CD14-positive monocyte (primary cell): Measurements from ENCODE around the gene DUSP6. TPM values are rescaled to one million over a fixed set of nuclear protein-coding genes. Genes with fewer than 3 reads are reported as not detected.
A peak's percentile ranks its signal among the peaks of the same experiment; 100 is the strongest.

Experiments used
- DNase-seq, 3 donors: peaks; one replicate each; pipeline ENCODE4 v3.0.0-alpha.2; 2011 to 2022
- H2AFZ ChIP-seq: 2 replicates; pipeline ENCODE4 v1.6.0; 2012; ENCODE audit warnings: mild to moderate bottlenecking, low read depth, low read length, inconsistent platforms; ENCODE audit not compliant: insufficient read depth, poor library complexity, severe bottlenecking
- H3K27ac ChIP-seq, 2 donors: 1 replicate in 1 of 2; 2 replicates in 1 of 2; pipeline ENCODE4 v1.5.1; 2012 to 2013; ENCODE audit warnings: low read length in 2 of 2, control low read depth in 1 of 2, inconsistent platforms in 1 of 2, low read depth in 1 of 2, mild to moderate bottlenecking in 1 of 2
- H3K27me3 ChIP-seq, 2 donors: one replicate each; pipeline versions ENCODE4 v1.6.0 to v1.6.1; 2011 to 2013; ENCODE audit warnings: low read length in 2 of 2; ENCODE audit not compliant: control insufficient read depth in 2 of 2, insufficient read depth in 2 of 2
- H3K36me3 ChIP-seq, 2 donors: replicated peaks in 1 of 2; 1 replicate in 1 of 2; 2 replicates in 1 of 2; pipeline versions ENCODE4 v1.5.1 to v1.6.1; 2012 to 2013; ENCODE audit warnings: low read length in 2 of 2, control low read depth in 1 of 2, inconsistent platforms in 1 of 2, mild to moderate bottlenecking in 1 of 2; ENCODE audit not compliant: insufficient read depth in 2 of 2, control insufficient read depth in 1 of 2
- H3K4me1 ChIP-seq, 2 donors: 1 replicate in 1 of 2; 2 replicates in 1 of 2; pipeline versions ENCODE4 v1.5.1 to v1.6.1; 2012 to 2013; ENCODE audit warnings: low read length in 2 of 2, control low read depth in 1 of 2, inconsistent platforms in 1 of 2, mild to moderate bottlenecking in 1 of 2, moderate library complexity in 1 of 2; ENCODE audit not compliant: insufficient read depth in 2 of 2, control insufficient read depth in 1 of 2
- H3K4me2 ChIP-seq: replicated peaks from 2 replicates; pipeline ENCODE3; 2012; ENCODE audit warnings: low read length, moderate library complexity, mild to moderate bottlenecking; ENCODE audit not compliant: poor library complexity, severe bottlenecking; ENCODE audit errors: extremely low read depth
- H3K4me3 ChIP-seq, 3 experiments: fragments of 200-600 bp in 1 of 3; sonication (generic) in 1 of 3; replicated peaks in 1 of 3; 1 replicate in 2 of 3; 2 replicates in 1 of 3; pipeline ENCODE4 v1.5.1; 2011 to 2013; ENCODE audit warnings: low read length in 3 of 3, mild to moderate bottlenecking in 3 of 3, control low read depth in 2 of 3, low read depth in 2 of 3, inconsistent platforms in 1 of 3, moderate library complexity in 1 of 3
- H3K79me2 ChIP-seq: 2 replicates; pipeline ENCODE4 v1.6.0; 2012; ENCODE audit warnings: mild to moderate bottlenecking, control low read depth, inconsistent platforms, low read length, moderate library complexity; ENCODE audit not compliant: insufficient read depth
- H3K9ac ChIP-seq: 2 replicates; pipeline ENCODE4 v1.6.0; 2017; ENCODE audit warnings: low read length, mild to moderate bottlenecking; ENCODE audit not compliant: insufficient read depth, poor library complexity, severe bottlenecking
- H3K9me3 ChIP-seq, 2 donors: replicated peaks in 1 of 2; 1 replicate in 1 of 2; 2 replicates in 1 of 2; pipeline versions ENCODE4 v1.5.1 to v1.6.1; 2012 to 2013; ENCODE audit warnings: low read length in 2 of 2, control low read depth in 1 of 2; ENCODE audit not compliant: control insufficient read depth in 1 of 2, insufficient read depth in 1 of 2
- H4K20me1 ChIP-seq: 2 replicates; pipeline ENCODE4 v1.6.0; 2012; ENCODE audit warnings: mild to moderate bottlenecking, low read length, control low read depth, moderate library complexity; ENCODE audit not compliant: insufficient read depth
- H3K27ac Mint-ChIP-seq, 7 donors: one replicate each; pipeline ENCODE4 v1.8.0; 2020; ENCODE audit warnings: mild to moderate bottlenecking in 7 of 7, mixed read lengths in 7 of 7, moderate library complexity in 6 of 7, inconsistent platforms in 2 of 7
- H3K27me3 Mint-ChIP-seq, 3 donors: one replicate each; pipeline ENCODE4 v1.8.0; 2021 to 2022; ENCODE audit warnings: low read depth in 3 of 3, mild to moderate bottlenecking in 3 of 3, mixed read lengths in 3 of 3, moderate library complexity in 3 of 3, inconsistent platforms in 1 of 3
- H3K36me3 Mint-ChIP-seq, 2 donors: one replicate each; pipeline ENCODE4 v1.8.0; 2020; ENCODE audit warnings: mixed read lengths in 2 of 2, inconsistent platforms in 1 of 2, mild to moderate bottlenecking in 1 of 2
- H3K4me1 Mint-ChIP-seq: one replicate; pipeline ENCODE4 v1.8.0; 2020; ENCODE audit warnings: mild to moderate bottlenecking, mixed read lengths
- H3K4me3 Mint-ChIP-seq, 2 donors: one replicate each; pipeline ENCODE4 v1.8.0; 2020; ENCODE audit warnings: mild to moderate bottlenecking in 2 of 2, mixed read lengths in 2 of 2, moderate library complexity in 1 of 2
- H3K9me3 Mint-ChIP-seq, 7 donors: one replicate each; pipeline ENCODE4 v1.8.0; 2020 to 2022; ENCODE audit warnings: mixed read lengths in 7 of 7, mild to moderate bottlenecking in 6 of 7, moderate library complexity in 6 of 7, inconsistent platforms in 2 of 7
- WGBS: methylation state at CpG from one replicate; pipeline ENCODE4 v1.1.5; 2013; ENCODE audit warnings: missing lambda C conversion rate; ENCODE audit not compliant: insufficient coverage; 5-methylcytosine and 5-hydroxymethylcytosine counted together
- intact Hi-C, 2 donors: fragments of 100-400 bp; cut with micrococcal nuclease; formaldehyde crosslinking; loops; one replicate each; pipeline versions ENCODE4 v1.15.0 to v1.15.1; 2023
- polyA plus RNA-seq, 3 donors: library from polyadenylated mRNA; depleted of rRNA in 1 of 3; unstranded in 2 of 3; stranded (reverse) in 1 of 3; fragments of 300-500 nt in 2 of 3; fragments of >200 nt in 1 of 3; fragmentation: Illumina TruSeq in 2 of 3; gene quantifications; 1 replicate in 2 of 3; 2 replicates in 1 of 3; pipeline ENCODE4 v1.2.3, GENCODE V29; 2012 to 2021
- TF ChIP-seq, protein P1 (sequence below): fragments of 200-600 bp; IDR thresholded peaks from one replicate; pipeline ENCODE4 v1.8.0; 2022; ENCODE audit warnings: antibody characterized with exemption, mild to moderate bottlenecking

The DUSP6 gene
- polyA plus RNA-seq, 3 donors = 195 to 880 (median 653) TPM

DNA sequence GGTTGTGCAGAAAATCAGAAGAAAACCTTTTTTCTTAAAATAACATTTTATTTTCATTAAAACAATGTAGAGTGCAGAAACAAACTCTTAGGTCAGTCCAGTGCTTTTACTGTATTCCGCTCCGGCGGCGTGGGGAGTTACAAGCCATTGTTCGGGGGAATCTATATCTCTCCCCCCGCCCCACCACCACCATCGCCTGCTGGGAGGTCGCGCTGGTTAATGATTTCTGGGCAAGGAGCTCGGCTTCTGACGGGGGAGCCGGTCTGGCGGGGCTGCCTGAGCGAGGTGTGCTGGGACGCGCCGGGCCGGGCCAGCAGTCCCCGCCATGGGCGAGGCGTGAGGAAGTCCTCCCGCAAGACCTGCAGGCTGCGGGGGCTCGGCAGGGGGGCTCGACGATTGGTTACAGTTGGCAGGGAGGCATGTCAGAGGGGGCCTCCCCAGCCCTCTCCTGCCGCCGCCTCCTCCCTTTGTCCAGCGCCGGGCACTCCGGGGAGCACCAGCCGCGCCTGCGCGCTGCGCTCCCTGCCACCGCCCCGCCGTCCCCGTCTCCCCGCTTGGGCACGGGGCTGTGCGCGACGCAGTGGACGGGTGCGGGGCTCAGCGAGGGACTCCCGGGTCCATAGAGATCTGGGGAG, 1.0 kb upstream of the DUSP6 start:
- Mint-ChIP-seq H3K27me3 (no peaks in the 10 kb centered on the region), H3K36me3 (peaks cover 36 to 44% of the 10 kb centered on the region in 2 donors), H3K4me3 (peak overlapping the region; percentile 99 to 100), H3K9me3 (peaks cover 0 to 13% (median 2%) of the 10 kb centered on the region in 7 donors), H3K27ac (peak overlapping the region; percentile 91 to 98 (median 97)), H3K4me1 (peaks cover 37% of the 10 kb centered on the region)
- H4K20me1 ChIP-seq = peaks cover 40% of the 10 kb centered on the region
- DNase-seq = peak; percentile 46 to 68 (median 51)
- intact Hi-C loops = loop anchor here (2.0 to 10.0 kb wide), 8 partner anchors 39 to 306 kb away; partner anchors contain the start of gene POC1B (in 1 of the 2)
- H3K9ac ChIP-seq = peak overlapping the region; percentile 88
- no peaks in the 10 kb centered on the region for H3K9me3 ChIP-seq
- peak overlapping the region; percentile 85 for H2AFZ ChIP-seq
- peaks cover 44% of the 10 kb centered on the region for H3K79me2 ChIP-seq
- peaks cover 26% of the 10 kb centered on the region in 2 donors for H3K36me3 ChIP-seq
- peak overlapping the region; percentile 98 for H3K4me2 ChIP-seq
- H3K4me3 ChIP-seq = peak overlapping the region; percentile 63 to 98 (median 85)
- peak overlapping the region; percentile 89 to 96 for H3K27ac ChIP-seq
- 1% methylated on average over 46 of the region's 49 CpGs for WGBS
- H3K27me3 ChIP-seq = no peaks in the 10 kb centered on the region
- peaks cover 32 to 48% of the 10 kb centered on the region in 2 donors for H3K4me1 ChIP-seq
- TF ChIP-seq, protein P1, sequence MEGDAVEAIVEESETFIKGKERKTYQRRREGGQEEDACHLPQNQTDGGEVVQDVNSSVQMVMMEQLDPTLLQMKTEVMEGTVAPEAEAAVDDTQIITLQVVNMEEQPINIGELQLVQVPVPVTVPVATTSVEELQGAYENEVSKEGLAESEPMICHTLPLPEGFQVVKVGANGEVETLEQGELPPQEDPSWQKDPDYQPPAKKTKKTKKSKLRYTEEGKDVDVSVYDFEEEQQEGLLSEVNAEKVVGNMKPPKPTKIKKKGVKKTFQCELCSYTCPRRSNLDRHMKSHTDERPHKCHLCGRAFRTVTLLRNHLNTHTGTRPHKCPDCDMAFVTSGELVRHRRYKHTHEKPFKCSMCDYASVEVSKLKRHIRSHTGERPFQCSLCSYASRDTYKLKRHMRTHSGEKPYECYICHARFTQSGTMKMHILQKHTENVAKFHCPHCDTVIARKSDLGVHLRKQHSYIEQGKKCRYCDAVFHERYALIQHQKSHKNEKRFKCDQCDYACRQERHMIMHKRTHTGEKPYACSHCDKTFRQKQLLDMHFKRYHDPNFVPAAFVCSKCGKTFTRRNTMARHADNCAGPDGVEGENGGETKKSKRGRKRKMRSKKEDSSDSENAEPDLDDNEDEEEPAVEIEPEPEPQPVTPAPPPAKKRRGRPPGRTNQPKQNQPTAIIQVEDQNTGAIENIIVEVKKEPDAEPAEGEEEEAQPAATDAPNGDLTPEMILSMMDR = no peak

DNA sequence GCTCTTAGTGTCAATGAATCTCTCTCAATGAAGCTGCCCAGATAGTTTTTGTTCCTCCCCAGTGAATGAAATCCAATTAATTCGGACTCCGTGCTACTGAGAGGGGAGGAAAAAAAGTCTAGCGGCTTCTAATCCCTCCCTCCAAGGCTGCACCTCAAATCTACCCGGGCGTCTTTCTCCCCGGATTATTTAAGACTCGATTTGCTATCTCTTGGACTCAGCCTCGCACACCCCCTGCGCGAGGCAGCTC, 134 bp downstream of the DUSP6 start:
- peaks cover 48% of the 10 kb centered on the region for H3K4me1 Mint-ChIP-seq
- peaks cover 43 to 60% of the 10 kb centered on the region in 2 donors for H3K4me1 ChIP-seq
- peaks cover 51% of the 10 kb centered on the region for H4K20me1 ChIP-seq
- peak overlapping the region; percentile 91 to 98 (median 97) for H3K27ac Mint-ChIP-seq
- peak overlapping the region; percentile 89 to 96 for H3K27ac ChIP-seq
- peak overlapping the region; percentile 34 for H2AFZ ChIP-seq
- peaks cover 55% of the 10 kb centered on the region for H3K79me2 ChIP-seq
- H3K9ac ChIP-seq = peak overlapping the region; percentile 88
- no peaks in the 10 kb centered on the region for H3K27me3 Mint-ChIP-seq
- WGBS = 0% methylated on average over 7 of the region's 10 CpGs
- peak overlapping the region; percentile 98 for H3K4me2 ChIP-seq
- peak overlapping the region; percentile 99 to 100 for H3K4me3 Mint-ChIP-seq
- DNase-seq = no peak
- TF ChIP-seq, protein P1 = no peak
- H3K4me3 ChIP-seq = peak overlapping the region; percentile 85 to 99 (median 98)
- intact Hi-C loops = loop anchor here (2.0 to 10.0 kb wide), 8 partner anchors 40 to 305 kb away; partner anchors contain the start of gene POC1B (in 1 of the 2)
- peaks cover 33 to 37% of the 10 kb centered on the region in 2 donors for H3K36me3 ChIP-seq
- H3K36me3 Mint-ChIP-seq = peaks cover 44 to 50% of the 10 kb centered on the region in 2 donors
- H3K9me3 ChIP-seq = no peaks in the 10 kb centered on the region
- H3K9me3 Mint-ChIP-seq = peaks cover 0 to 13% (median 2%) of the 10 kb centered on the region in 7 donors
- H3K27me3 ChIP-seq = no peaks in the 10 kb centered on the region
